SK-N-MC (cell line): Measurements from ENCODE around the gene PSMF1.

Source experiments
- EZH2 ChIP-seq: fragments of 200-600 bp; sonication (generic); IDR thresholded peaks from one replicate; pipeline ENCODE4 v1.6.1; 2017; ENCODE audit warnings: antibody characterized with exemption
- FOXP2 ChIP-seq: optimal IDR thresholded peaks from 2 replicates; pipeline ENCODE3; 2011; ENCODE audit warnings: mild to moderate bottlenecking, moderate library complexity; ENCODE audit not compliant: insufficient read depth; ENCODE audit errors: extremely low read length, control extremely low read depth
- POLR2AphosphoS5 ChIP-seq: IDR thresholded peaks from 2 replicates; pipeline ENCODE4 v1.6.1; 2012; ENCODE audit warnings: mild to moderate bottlenecking, low read depth, low read length, borderline replicate concordance

- TF ChIP-seq EZH2 (no peak), POLR2AphosphoS5 (no peak), FOXP2 (no peak)
Observed at GRCh38 chr20:1165941-1166340, 47.5 kb downstream of the PSMF1 start.
